Smooth muscle cell (in vitro differentiated cells): ENCODE measurements around the gene INF2. TPM values are rescaled to one million over a fixed set of nuclear protein-coding genes. Genes with fewer than 3 reads are reported as not detected.

Experiments used
- DNase-seq: peaks from one replicate; lab custom pipeline; 2025; ENCODE audit not compliant: unreplicated experiment; lab: John Stamatoyannopoulos, UW
- H2AFZ ChIP-seq: fragments of 200-600 bp; sonication (generic); 2 replicates; pipeline ENCODE4 v1.6.0; 2016; ENCODE audit warnings: antibody characterized with exemption, low read depth, mild to moderate bottlenecking
- H3F3A ChIP-seq: fragments of 200-600 bp; sonication (generic); 2 replicates; pipeline ENCODE4 v1.6.0; 2017; ENCODE audit warnings: antibody characterized with exemption, low read depth
- H3K27ac ChIP-seq: fragments of 200-600 bp; sonication (generic); 2 replicates; pipeline ENCODE4 v1.5.1; 2016; ENCODE audit warnings: low read depth, mild to moderate bottlenecking
- H3K27me3 ChIP-seq: fragments of 200-600 bp; sonication (generic); 2 replicates; pipeline ENCODE4 v1.6.1; 2016; ENCODE audit warnings: low read depth, mild to moderate bottlenecking
- H3K36me3 ChIP-seq: fragments of 200-600 bp; sonication (generic); 2 replicates; pipeline ENCODE4 v1.5.1; 2016; ENCODE audit warnings: low read depth
- H3K4me1 ChIP-seq: fragments of 200-600 bp; sonication (generic); 2 replicates; pipeline ENCODE4 v1.5.1; 2016; ENCODE audit warnings: low read depth
- H3K4me2 ChIP-seq: fragments of 200-600 bp; sonication (generic); 2 replicates; pipeline ENCODE4 v1.6.0; 2016; ENCODE audit warnings: mild to moderate bottlenecking
- H3K4me3 ChIP-seq: fragments of 200-600 bp; sonication (generic); 2 replicates; pipeline ENCODE4 v1.5.1; 2016; ENCODE audit warnings: mild to moderate bottlenecking
- H3K79me2 ChIP-seq: fragments of 200-600 bp; sonication (generic); 2 replicates; pipeline ENCODE4 v1.6.0; 2016; ENCODE audit warnings: low read depth, mild to moderate bottlenecking
- H3K9ac ChIP-seq: fragments of 200-600 bp; sonication (generic); 2 replicates; pipeline ENCODE4 v1.6.0; 2016; ENCODE audit warnings: low read depth
- H3K9me3 ChIP-seq: fragments of 200-600 bp; sonication (generic); replicated peaks from 2 replicates; pipeline ENCODE4 v1.5.1; 2016; ENCODE audit warnings: low read depth
- H4K20me1 ChIP-seq: fragments of 200-600 bp; sonication (generic); 2 replicates; pipeline ENCODE4 v1.6.0; 2016; ENCODE audit warnings: low read depth
- WGBS: methylation state at CpG from one replicate; pipeline ENCODE4 v1.1.7; 2016; ENCODE audit warnings: low lambda C conversion rate; 5-methylcytosine and 5-hydroxymethylcytosine counted together
- polyA plus RNA-seq: library from polyadenylated mRNA; unstranded; fragments of >200 nt; fragmentation: Nextera tagmentation; extraction: Ambion mirVana; gene quantifications from 2 replicates; pipeline ENCODE4 v1.2.1, GENCODE V29; 2016
- total RNA-seq: library from RNA; depleted of rRNA; stranded (reverse); fragments of >200 nt; gene quantifications from 2 replicates; pipeline ENCODE4 v1.2.3, GENCODE V29; 2014
- TF ChIP-seq, protein P1 (sequence below): fragments of 200-600 bp; sonication (generic); IDR thresholded peaks from 2 replicates; pipeline ENCODE4 v1.5.1; 2017; ENCODE audit warnings: borderline replicate concordance, mild to moderate bottlenecking, antibody characterized with exemption; ENCODE audit not compliant: insufficient read depth, poor library complexity, severe bottlenecking

Gene INF2
- total and polyA plus RNA-seq, 2 experiments from 2014 or later: 19.9 to 29.8 TPM

DNA sequence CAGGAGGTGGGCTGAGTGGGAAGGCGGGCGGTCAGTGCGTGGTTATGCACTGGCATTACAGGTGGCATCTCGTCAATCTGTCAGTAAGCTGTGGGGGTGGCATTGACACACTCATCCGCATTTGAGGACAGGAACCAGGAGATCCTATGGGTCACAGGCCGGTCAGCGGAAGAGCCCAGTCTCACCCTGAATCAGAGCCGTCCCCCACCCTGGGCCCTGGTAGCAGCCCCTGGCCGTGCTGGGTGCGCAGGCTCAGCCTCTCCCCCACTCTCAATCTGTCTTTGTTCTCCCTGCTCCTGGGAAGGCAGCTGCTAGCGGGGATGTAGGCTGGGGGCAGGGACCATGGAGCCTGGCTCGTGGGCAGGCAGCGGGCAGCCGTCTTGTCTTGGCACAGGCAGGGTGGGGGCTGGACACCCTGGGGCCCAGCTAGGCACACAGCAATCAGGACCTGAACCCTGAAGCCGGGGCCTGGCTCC lies 5.1 kb downstream of the INF2 start:
- WGBS: 92% methylated on average over 15 of the region's 15 CpGs
- H3K9ac ChIP-seq: no peak overlapping the region
- TF ChIP-seq, protein P1, sequence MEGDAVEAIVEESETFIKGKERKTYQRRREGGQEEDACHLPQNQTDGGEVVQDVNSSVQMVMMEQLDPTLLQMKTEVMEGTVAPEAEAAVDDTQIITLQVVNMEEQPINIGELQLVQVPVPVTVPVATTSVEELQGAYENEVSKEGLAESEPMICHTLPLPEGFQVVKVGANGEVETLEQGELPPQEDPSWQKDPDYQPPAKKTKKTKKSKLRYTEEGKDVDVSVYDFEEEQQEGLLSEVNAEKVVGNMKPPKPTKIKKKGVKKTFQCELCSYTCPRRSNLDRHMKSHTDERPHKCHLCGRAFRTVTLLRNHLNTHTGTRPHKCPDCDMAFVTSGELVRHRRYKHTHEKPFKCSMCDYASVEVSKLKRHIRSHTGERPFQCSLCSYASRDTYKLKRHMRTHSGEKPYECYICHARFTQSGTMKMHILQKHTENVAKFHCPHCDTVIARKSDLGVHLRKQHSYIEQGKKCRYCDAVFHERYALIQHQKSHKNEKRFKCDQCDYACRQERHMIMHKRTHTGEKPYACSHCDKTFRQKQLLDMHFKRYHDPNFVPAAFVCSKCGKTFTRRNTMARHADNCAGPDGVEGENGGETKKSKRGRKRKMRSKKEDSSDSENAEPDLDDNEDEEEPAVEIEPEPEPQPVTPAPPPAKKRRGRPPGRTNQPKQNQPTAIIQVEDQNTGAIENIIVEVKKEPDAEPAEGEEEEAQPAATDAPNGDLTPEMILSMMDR: no peak
- no peaks in the 10 kb centered on the region for H3K36me3 ChIP-seq
- H3K4me1 ChIP-seq: peaks cover 12% of the 10 kb centered on the region
- H3K4me3 ChIP-seq: no peak overlapping the region
- H3F3A ChIP-seq: no peaks in the 10 kb centered on the region
- H2AFZ ChIP-seq: no peak overlapping the region
- no peaks in the 10 kb centered on the region for H3K9me3 ChIP-seq
- H4K20me1 ChIP-seq: peaks cover 95% of the 10 kb centered on the region
- no peak overlapping the region for H3K4me2 ChIP-seq
- peaks cover 70% of the 10 kb centered on the region for H3K79me2 ChIP-seq
- DNase-seq: no peak
- H3K27ac ChIP-seq: no peak overlapping the region
- no peaks in the 10 kb centered on the region for H3K27me3 ChIP-seq

DNA sequence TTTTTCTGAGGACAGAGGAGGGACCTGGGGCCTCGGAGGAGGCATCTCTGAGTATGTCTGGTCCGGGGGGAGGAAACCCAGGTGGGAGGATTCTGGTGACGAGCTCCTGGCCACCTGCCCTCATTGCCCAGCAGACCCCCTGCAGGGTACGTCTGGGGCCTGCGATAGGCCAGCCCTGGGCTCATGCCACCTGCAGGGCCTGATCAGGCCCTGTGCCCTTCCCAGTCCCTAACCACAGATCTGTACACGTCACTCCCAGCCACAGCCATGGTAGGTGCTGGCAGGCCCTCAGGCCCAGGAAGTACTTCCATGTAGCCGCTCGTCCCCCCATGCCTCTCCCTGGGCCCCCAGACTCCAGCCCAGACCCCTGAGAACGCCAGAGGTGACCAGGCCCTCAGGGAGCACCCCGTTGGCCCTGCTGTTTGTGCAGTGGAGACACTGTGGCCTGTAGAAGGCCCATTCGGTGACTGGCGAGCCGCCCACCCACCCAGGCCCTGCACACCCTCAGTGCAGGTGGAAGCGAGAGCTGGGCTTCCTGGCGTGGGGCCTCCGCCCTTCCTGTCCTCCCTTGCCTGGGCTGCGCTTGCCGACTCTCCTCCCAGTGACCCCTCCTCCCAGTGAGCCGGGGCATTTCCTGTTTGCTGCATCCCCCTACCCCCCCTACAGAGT lies 5.7 kb downstream of the INF2 start:
- Histone ChIP-seq H3K4me3 (no peak overlapping the region), H3K27me3 (no peaks in the 10 kb centered on the region), H3F3A (no peaks in the 10 kb centered on the region), H3K9me3 (no peaks in the 10 kb centered on the region), H3K4me2 (no peak overlapping the region), H2AFZ (no peak overlapping the region), H3K9ac (no peak overlapping the region), H3K79me2 (peaks cover 63% of the 10 kb centered on the region), H3K4me1 (peaks cover 12% of the 10 kb centered on the region), H4K20me1 (peaks cover 100% of the 10 kb centered on the region), H3K36me3 (no peaks in the 10 kb centered on the region), H3K27ac (no peak overlapping the region)
- TF ChIP-seq, protein P1: no peak
- no peak for DNase-seq
- 92% methylated on average over 10 of the region's 19 CpGs for WGBS

DNA sequence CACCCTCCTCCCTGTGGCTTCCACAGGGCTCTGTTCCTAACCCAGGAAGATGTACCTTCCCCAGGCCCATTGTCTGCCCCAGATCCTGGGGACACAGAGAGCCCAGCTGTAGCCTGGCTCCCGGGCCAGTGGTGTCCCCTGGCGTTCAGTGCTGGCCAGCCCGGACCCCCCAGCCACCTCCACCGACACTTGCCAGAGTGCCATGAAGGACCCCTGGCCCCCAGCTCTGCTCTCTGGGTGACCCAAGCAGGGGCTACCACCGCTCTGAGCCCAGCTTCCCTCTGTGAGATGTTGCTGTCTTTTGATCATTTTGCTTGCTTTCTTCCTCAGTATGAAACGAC lies 6.2 kb downstream of the INF2 start:
- H3K27ac ChIP-seq: no peak overlapping the region
- H2AFZ ChIP-seq: no peak overlapping the region
- peaks cover 61% of the 10 kb centered on the region for H3K79me2 ChIP-seq
- no peaks in the 10 kb centered on the region for H3K9me3 ChIP-seq
- no peaks in the 10 kb centered on the region for H3F3A ChIP-seq
- H4K20me1 ChIP-seq: peaks cover 100% of the 10 kb centered on the region
- no peaks in the 10 kb centered on the region for H3K27me3 ChIP-seq
- H3K4me3 ChIP-seq: no peak overlapping the region
- no peaks in the 10 kb centered on the region for H3K36me3 ChIP-seq
- H3K9ac ChIP-seq: no peak overlapping the region
- no peak for DNase-seq
- H3K4me1 ChIP-seq: peaks cover 11% of the 10 kb centered on the region
- 95% methylated on average over 6 of the region's 6 CpGs for WGBS
- TF ChIP-seq, protein P1: no peak
- H3K4me2 ChIP-seq: no peak overlapping the region
